ENCODE data around the gene HIPK4. TPM values are rescaled to one million over a fixed set of nuclear protein-coding genes. Genes with fewer than 3 reads are reported as not detected.

The HIPK4 gene
- total RNA-seq, 4 donors from 2014 or later = 0.13 to 0.88 (median 0.51) TPM

GRCh38 chr19:40394816-40395210 is 4.8 kb upstream of the HIPK4 start:
- TF ChIP-seq POLR2A (IDR thresholded peaks at IDR 0.05) (no peak), CTCF (IDR thresholded peaks at IDR 0.05) (no peak)
- H3K4me3 ChIP-seq (ENCODE audit: low read depth, poor library complexity, severe bottlenecking) = no peak overlapping the region
- WGBS, 2 donors = 76 to 81% methylated on average over 9 to 12 of the region's 13 CpGs
- intact Hi-C loops (cut with DNase I; ENCODE audit: low total_unique reads) = no loop called here
- no peak for DNase-seq (ENCODE audit: low spot score in 2 of 2)

DNA sequence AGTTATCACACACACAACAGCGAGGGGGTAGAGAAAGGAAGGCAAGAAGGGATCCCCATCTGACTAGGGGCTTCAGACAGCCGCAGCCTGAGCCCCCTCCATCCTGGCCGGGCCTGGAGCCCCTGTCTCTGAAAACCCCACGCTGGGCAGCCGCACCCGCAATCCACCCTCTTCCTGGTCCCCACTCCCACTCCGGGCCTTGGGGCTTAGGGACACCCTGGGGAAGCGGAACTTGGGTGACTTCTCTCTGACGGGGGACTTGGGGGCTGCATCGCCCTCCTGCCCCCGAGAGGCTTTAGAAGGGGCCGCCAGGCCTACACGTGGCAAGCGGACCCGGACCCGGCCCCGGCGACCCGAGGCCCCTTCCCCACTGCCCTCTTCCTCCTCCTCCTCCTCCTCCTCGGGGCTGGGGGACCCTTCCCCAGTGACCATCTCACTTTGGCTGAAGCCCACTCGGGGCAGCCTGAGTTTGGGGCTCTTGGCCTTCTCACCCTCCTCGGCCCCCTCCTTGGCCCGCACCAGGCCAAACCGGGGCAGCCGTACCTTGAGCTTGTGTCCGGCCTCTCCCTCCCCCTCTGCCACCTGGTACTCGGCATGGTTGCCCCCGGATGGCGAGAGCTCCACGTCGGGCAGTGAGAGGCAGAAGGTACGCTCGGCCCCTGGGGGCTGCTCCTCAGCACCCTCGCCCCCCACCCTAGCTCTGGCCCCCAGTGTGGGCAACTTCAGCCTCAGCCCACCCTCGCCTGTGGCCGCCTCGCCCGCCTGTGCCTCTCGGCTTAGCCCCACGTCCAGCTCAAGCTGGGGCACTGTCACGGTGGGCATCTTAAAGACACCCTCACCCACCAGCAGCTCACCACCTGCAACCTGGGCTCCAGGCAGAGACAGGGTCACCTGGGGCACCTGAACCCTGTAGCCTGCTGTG is 4.2 kb upstream of the HIPK4 start:
- intact Hi-C loops (cut with DNase I; ENCODE audit: low total_unique reads) = no loop called here
- TF ChIP-seq CTCF (IDR thresholded peaks at IDR 0.05) (no peak), POLR2A (IDR thresholded peaks at IDR 0.05) (no peak)
- 90 to 92% methylated on average over 40 to 41 of the region's 41 CpGs for WGBS, 2 donors

GRCh38 chr19:40392894-40393517 is 3.0 kb upstream of the HIPK4 start:
- no peak for TF ChIP-seq POLR2A (IDR thresholded peaks at IDR 0.05)
- TF ChIP-seq CTCF (IDR thresholded peaks at IDR 0.05) = no peak
- no peak for DNase-seq (ENCODE audit: low spot score in 2 of 2)
- 57% methylated on average over 9 of the region's 9 CpGs for WGBS, 2 donors
- H3K4me3 ChIP-seq (ENCODE audit: low read depth, poor library complexity, severe bottlenecking) = no peak overlapping the region
- intact Hi-C loops (cut with DNase I; ENCODE audit: low total_unique reads) = no loop called here

More for the DNA sequence above, 4.2 kb upstream of the HIPK4 start:
- DNase-seq (ENCODE audit: low spot score in 2 of 2) = no peak
- H3K4me3 ChIP-seq (ENCODE audit: low read depth, poor library complexity, severe bottlenecking) = no peak overlapping the region

GRCh38 chr19:40392123-40392522 is 2.1 kb upstream of the HIPK4 start:
- DNase-seq (ENCODE audit: low spot score in 2 of 2) = no peak
- 61 to 74% methylated on average over 8 of the region's 8 CpGs for WGBS, 2 donors
- intact Hi-C loops (cut with DNase I; ENCODE audit: low total_unique reads) = no loop called here
- H3K4me3 ChIP-seq (ENCODE audit: low read depth, poor library complexity, severe bottlenecking) = no peak overlapping the region
- TF ChIP-seq CTCF (IDR thresholded peaks at IDR 0.05) (no peak), POLR2A (IDR thresholded peaks at IDR 0.05) (no peak)

DNA sequence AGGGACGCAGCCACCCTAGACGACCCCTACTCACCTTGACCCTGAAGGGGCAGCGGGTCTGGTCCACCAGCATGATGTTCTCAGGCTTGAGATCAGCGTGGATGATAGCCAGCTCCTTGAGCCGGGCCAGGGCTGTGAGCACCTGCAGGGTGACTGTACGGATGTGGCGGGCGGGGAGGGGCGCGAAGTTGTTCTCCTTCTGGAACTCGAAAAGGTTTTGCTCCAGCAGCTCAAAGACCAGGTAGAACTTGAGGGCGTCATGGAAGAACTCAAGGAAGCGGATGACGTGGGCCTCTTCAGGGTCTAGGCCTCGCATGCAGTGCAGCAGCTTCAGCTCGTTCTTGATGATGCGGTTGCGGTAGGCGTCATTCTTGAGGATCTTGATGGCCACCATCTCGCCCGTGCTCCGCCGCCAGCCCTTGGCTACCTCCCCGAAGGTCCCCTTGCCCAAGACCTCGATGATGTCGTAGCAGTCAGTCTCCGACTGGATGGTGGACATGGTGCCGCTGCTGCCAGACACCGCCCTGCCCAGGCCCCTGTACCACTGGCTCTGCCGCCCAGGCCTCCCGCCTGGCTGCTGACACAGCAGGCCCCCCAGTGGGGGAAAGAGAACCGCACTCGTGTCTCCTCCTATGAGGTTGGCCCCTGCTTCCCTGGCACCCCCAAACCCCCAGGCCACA is 437 bp downstream of the HIPK4 start:
- DNase-seq (ENCODE audit: low spot score in 2 of 2) = no peak
- intact Hi-C loops (cut with DNase I; ENCODE audit: low total_unique reads) = no loop called here
- TF ChIP-seq POLR2A (IDR thresholded peaks at IDR 0.05) (no peak), CTCF (IDR thresholded peaks at IDR 0.05) (no peak)
- 95 to 96% methylated on average over 33 of the region's 33 CpGs for WGBS, 2 donors
- no peak overlapping the region for H3K4me3 ChIP-seq (ENCODE audit: low read depth, poor library complexity, severe bottlenecking)
